Measurements from ENCODE around the gene CCDC191.

The CCDC191 gene

GRCh38 chr3:113947372-113948014, 108.8 kb downstream of the CCDC191 start, which contains the start of gene ZDHHC23:
Gene ZDHHC23, plus strand, starts transcription at chr3:113948013. Its CDS starts 790 bp downstream, at chr3:113948803.
- Mint-ChIP-seq H3K36me3 (ENCODE audit: insufficient read depth) (peaks cover 2% of the 10 kb centered on the region), H3K27ac (ENCODE audit: low read depth) (peak within 1 kb of the TSS; percentile 37), H3K9me3 (no peaks in the 10 kb centered on the region), H3K4me3 (peak within 1 kb of the TSS; percentile 83), H3K27me3 (peaks cover 28% of the 10 kb centered on the region), H3K4me1 (peaks cover 17% of the 10 kb centered on the region)
- ATAC-seq (replicated peaks; ENCODE audit: extremely low read depth, poor library complexity, severe bottlenecking) (peak; percentile 93), DNase-seq (ENCODE audit: low spot score in 2 of 2) (peak; percentile 46 to 47)

- H3K27me3 Mint-ChIP-seq, result peaks cover 34% of the 10 kb centered on the region
- H3K9me3 Mint-ChIP-seq, result no peaks in the 10 kb centered on the region
- peak overlapping the region; percentile 83 for H3K4me3 Mint-ChIP-seq
- H3K4me1 Mint-ChIP-seq, result peaks cover 17% of the 10 kb centered on the region
- DNase-seq (ENCODE audit: low spot score in 2 of 2) (no peak), ATAC-seq (replicated peaks; ENCODE audit: extremely low read depth, poor library complexity, severe bottlenecking) (no peak)
- peaks cover 2% of the 10 kb centered on the region for H3K36me3 Mint-ChIP-seq (ENCODE audit: insufficient read depth)
- H3K27ac Mint-ChIP-seq (ENCODE audit: low read depth), result no peak overlapping the region
Observed at GRCh38 chr3:113946831-113947230, 109.5 kb downstream of the CCDC191 start.

GRCh38 chr3:113927556-113927955, 128.8 kb downstream of the CCDC191 start:
- no peak for ATAC-seq (replicated peaks; ENCODE audit: extremely low read depth, poor library complexity, severe bottlenecking)
- Mint-ChIP-seq H3K36me3 (ENCODE audit: insufficient read depth) (no peaks in the 10 kb centered on the region), H3K4me1 (no peaks in the 10 kb centered on the region), H3K27ac (ENCODE audit: low read depth) (no peak overlapping the region), H3K4me3 (no peak overlapping the region), H3K9me3 (peaks cover 15% of the 10 kb centered on the region), H3K27me3 (peaks cover 64% of the 10 kb centered on the region)
- no peak for DNase-seq (ENCODE audit: low spot score in 2 of 2)

- Mint-ChIP-seq H3K27ac (ENCODE audit: low read depth) (no peak overlapping the region), H3K36me3 (ENCODE audit: insufficient read depth) (no peaks in the 10 kb centered on the region), H3K4me3 (no peak overlapping the region)
Observed at GRCh38 chr3:113914646-113915045, 141.7 kb downstream of the CCDC191 start.

More at GRCh38 chr3:113914646-113915045, 141.7 kb downstream of the CCDC191 start:
- DNase-seq (ENCODE audit: low spot score in 2 of 2), result no peak
- ATAC-seq (replicated peaks; ENCODE audit: extremely low read depth, poor library complexity, severe bottlenecking), result no peak
- Mint-ChIP-seq H3K27me3 (no peaks in the 10 kb centered on the region), H3K9me3 (no peaks in the 10 kb centered on the region), H3K4me1 (no peaks in the 10 kb centered on the region)
